GM12801 (cell line): ENCODE measurements around the gene C2CD3.

Source experiments
- CTCF ChIP-seq: IDR thresholded peaks from one replicate; pipeline ENCODE4 v1.5.1; 2011; ENCODE audit warnings: control low read depth; ENCODE audit not compliant: insufficient read length; ENCODE audit errors: extremely low read depth

The C2CD3 gene

GRCh38 chr11:74015919-74016684, 154.7 kb downstream of the C2CD3 start:
- no peak for TF ChIP-seq CTCF

GRCh38 chr11:74014880-74015279, 155.9 kb downstream of the C2CD3 start:
- no peak for TF ChIP-seq CTCF

GRCh38 chr11:74013141-74013540, 157.7 kb downstream of the C2CD3 start:
- TF ChIP-seq CTCF, result no peak

- no peak for TF ChIP-seq CTCF
Observed at GRCh38 chr11:74012074-74012809, 158.6 kb downstream of the C2CD3 start.

- no peak for TF ChIP-seq CTCF
Observed at GRCh38 chr11:74011360-74012073, 159.3 kb downstream of the C2CD3 start.

- TF ChIP-seq CTCF, result no peak
Observed at GRCh38 chr11:74010306-74011300, 160.2 kb downstream of the C2CD3 start.
